Right lung (tissue), 10 donors: Measurements from ENCODE around the gene ZDHHC14. TPM values are rescaled to one million over a fixed set of nuclear protein-coding genes. Genes with fewer than 3 reads are reported as not detected.
"Not testable (repeated sequence)": the region's sequence is repeated elsewhere in the genome, so short reads cannot be mapped to it uniquely, and the experiment has no call there.

Experiments used
- DNase-seq, 2 donors: peaks; one replicate each; pipeline ENCODE4 v3.0.0-alpha.2; 2013
- long read RNA-seq, 8 donors: transcript quantifications; one replicate each; lab custom pipeline, GENCODE V29; 2026
- polyA plus RNA-seq, 5 donors: library from polyadenylated mRNA; unstranded; fragments of 120-200 nt; gene quantifications; one replicate each; pipeline versions ENCODE4 v1.2.1 to v1.2.3, GENCODE V29; 2013; ENCODE audit warnings: inconsistent platforms in 1 of 5, low replicate concordance in 1 of 5; ENCODE audit not compliant: insufficient read length in 5 of 5, insufficient read depth in 1 of 5

Gene ZDHHC14
- 10 to 100 TPM; 19.1 to 29.5 (median 25.6) TPM for polyA plus RNA-seq
- long read RNA-seq, donor 1, full-length matches to known transcripts: 6 of 50 reads
- long read RNA-seq, donor 1, partial matches to known transcripts: 44 of 50 reads
- long read RNA-seq, donor 1, other reads (novel, unspliced or antisense): 0 of 50 reads
- long read RNA-seq, donor 2, full-length matches to known transcripts: 12 of 12 reads
- long read RNA-seq, donor 2, partial matches to known transcripts: 0 of 12 reads
- long read RNA-seq, donor 2, other reads (novel, unspliced or antisense): 0 of 12 reads
- long read RNA-seq, donor 3, full-length matches to known transcripts: 3 of 3 reads
- long read RNA-seq, donor 3, partial matches to known transcripts: 0 of 3 reads
- long read RNA-seq, donor 3, other reads (novel, unspliced or antisense): 0 of 3 reads
- long read RNA-seq, donor 4, partial matches to known transcripts: 0 of 1 reads
- long read RNA-seq, donor 4, other reads (novel, unspliced or antisense): 0 of 1 reads
- long read RNA-seq, donor 5, full-length matches to known transcripts: 6 of 12 reads
- long read RNA-seq, donor 5, partial matches to known transcripts: 6 of 12 reads
- long read RNA-seq, donor 5, other reads (novel, unspliced or antisense): 0 of 12 reads
- long read RNA-seq, donor 6, full-length matches to known transcripts: 7 of 7 reads
- long read RNA-seq, donor 6, partial matches to known transcripts: 0 of 7 reads
- long read RNA-seq, donor 6, other reads (novel, unspliced or antisense): 0 of 7 reads
- long read RNA-seq, donor 7, full-length matches to known transcripts: 4 of 4 reads
- long read RNA-seq, donor 7, partial matches to known transcripts: 0 of 4 reads
- long read RNA-seq, donor 7, other reads (novel, unspliced or antisense): 0 of 4 reads
- long read RNA-seq, donor 8, full-length matches to known transcripts: 3 of 3 reads
- long read RNA-seq, donor 8, partial matches to known transcripts: 0 of 3 reads
- long read RNA-seq, donor 8, other reads (novel, unspliced or antisense): 0 of 3 reads

GRCh38 chr6:157380779-157381561, at the start of gene ZDHHC14:
ZDHHC14 (plus strand) TSS chr6:157381190.
- peak; percentile 84 to 87 for DNase-seq

GRCh38 chr6:157332813-157333212, 48.2 kb upstream of the ZDHHC14 start:
- DNase-seq: no peak

DNA sequence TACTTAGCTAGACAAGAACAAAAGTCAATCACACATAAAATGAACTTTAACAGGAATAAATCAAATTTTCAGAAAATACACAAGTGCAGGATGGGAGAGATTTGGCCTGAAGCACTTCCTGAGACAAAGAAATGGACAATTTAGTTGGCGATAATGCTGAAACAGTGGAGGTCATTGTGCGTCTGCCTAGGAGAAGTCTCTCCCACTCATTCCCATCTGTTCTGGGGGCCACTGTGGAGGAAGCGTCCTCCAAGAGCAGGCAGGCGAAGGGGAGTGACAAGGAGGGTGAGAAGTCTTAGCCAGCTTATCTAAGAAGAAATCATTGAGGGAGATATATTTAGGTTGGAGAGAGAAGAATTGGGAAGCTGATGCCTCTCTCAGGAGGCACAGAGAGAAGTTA, 47.5 kb upstream of the ZDHHC14 start:
- no peak for DNase-seq

- DNase-seq: no peak
Measured at GRCh38 chr6:157333956-157334355, 47.0 kb upstream of the ZDHHC14 start.

DNA sequence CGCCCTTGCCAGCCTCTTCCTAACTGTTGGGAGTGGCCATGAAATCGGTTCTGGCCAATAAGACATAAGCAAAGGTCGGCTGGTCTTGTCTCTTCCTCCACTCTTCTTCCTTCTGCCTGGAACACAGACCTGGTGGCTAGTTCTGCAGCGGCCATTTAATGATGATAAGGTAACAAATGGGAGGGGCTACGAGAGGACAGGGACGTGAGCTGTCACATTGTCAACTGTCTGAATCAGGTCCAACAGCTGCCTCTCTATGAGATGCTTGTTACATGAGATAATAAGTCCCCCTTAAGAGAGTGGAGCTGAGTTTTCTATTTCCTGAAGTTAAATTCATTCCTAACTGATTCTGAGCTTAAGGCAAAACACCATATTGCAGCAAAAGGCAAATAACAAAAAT, 45.2 kb upstream of the ZDHHC14 start:
- no peak for DNase-seq

DNA sequence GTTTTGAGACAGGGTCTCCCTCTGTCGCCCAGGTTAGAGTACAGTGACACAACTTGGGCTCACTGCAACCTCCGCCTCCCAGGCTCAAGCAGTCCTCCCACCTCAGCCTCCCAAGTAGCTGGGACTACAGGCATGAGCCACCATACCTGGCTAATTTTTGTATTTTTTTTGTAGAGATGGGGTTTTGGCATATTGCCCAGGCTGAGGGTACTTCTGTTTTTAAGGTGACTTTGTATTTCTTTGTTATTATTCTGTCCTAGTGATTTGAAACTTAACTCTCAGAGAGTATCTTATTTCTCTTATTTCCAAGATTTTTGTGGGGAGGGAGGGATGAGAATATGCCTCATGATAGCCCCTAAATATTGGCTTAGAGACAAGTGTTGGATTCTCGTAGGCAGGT, 43.7 kb upstream of the ZDHHC14 start:
- not testable (repeated sequence) for DNase-seq

DNA sequence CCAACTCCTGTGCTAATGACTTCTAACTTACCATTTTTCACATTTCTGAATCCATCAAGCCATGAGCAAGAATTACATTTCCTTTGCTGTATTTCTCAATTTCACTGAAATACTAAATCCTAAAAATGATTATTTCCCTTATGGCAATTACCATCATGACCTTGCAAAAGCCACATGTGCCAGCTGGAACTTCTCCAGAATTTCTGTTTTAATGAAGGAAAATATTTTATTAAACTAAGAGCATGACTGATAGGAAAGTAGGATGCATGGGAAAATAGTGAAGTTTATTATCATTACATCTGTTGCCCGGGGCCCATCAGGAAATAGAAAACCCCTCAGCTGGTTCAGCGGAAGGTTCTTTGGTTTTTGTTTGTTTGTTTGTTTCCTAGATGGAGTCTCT, 43.2 kb upstream of the ZDHHC14 start:
- DNase-seq: no peak

DNA sequence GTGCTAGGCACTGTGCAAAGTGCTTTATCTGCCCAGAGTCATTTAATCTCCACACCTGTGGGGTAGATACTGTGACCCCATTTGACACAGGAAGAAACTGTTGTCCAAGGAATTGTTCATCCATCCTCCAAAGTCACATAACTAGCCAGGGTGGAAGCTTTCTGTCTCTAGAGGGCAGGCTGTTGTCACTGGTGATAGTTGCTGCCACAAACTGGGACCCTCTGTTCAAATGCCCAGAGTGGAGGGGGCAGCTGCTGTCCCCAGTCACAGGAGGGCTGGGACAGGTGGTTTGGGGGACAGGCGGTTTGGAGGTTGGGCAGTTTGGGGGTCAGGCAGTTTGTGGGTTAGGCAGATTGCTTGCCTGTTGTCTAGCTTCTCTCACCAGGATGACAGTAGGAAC, 41.6 kb upstream of the ZDHHC14 start:
- DNase-seq: no peak

- DNase-seq: no peak
Measured at GRCh38 chr6:157343732-157344131, 37.3 kb upstream of the ZDHHC14 start.

- no peak for DNase-seq
Measured at GRCh38 chr6:157346373-157346772, 34.6 kb upstream of the ZDHHC14 start.

- DNase-seq: no peak
Measured at GRCh38 chr6:157358287-157358686, 22.7 kb upstream of the ZDHHC14 start.

- no peak for DNase-seq
Measured at GRCh38 chr6:157361886-157362285, 19.1 kb upstream of the ZDHHC14 start.

DNA sequence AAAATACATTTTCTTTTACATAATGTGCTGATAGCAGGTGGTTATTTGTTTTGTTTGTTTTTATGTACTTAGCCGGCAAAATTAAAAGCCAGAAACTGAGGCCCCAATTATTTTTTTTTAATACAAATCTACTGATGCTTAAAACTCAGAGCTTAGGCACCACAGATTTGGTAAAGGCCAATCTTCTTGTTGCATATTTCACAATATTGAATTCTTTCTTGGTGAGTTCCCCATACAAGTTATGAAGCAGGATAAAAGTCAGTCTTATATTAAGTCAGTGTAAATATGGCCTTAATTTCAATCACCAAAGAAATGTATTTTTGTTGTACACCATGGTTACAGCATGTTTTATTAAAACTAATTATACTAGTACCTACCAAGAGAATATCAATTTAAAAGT, 16.3 kb upstream of the ZDHHC14 start:
- DNase-seq: no peak

- no peak for DNase-seq
Measured at GRCh38 chr6:157366648-157367047, 14.3 kb upstream of the ZDHHC14 start.

GRCh38 chr6:157368359-157369049, 12.5 kb upstream of the ZDHHC14 start:
- no peak for DNase-seq

- DNase-seq: no peak
Measured at GRCh38 chr6:157370755-157371154, 10.2 kb upstream of the ZDHHC14 start.

DNA sequence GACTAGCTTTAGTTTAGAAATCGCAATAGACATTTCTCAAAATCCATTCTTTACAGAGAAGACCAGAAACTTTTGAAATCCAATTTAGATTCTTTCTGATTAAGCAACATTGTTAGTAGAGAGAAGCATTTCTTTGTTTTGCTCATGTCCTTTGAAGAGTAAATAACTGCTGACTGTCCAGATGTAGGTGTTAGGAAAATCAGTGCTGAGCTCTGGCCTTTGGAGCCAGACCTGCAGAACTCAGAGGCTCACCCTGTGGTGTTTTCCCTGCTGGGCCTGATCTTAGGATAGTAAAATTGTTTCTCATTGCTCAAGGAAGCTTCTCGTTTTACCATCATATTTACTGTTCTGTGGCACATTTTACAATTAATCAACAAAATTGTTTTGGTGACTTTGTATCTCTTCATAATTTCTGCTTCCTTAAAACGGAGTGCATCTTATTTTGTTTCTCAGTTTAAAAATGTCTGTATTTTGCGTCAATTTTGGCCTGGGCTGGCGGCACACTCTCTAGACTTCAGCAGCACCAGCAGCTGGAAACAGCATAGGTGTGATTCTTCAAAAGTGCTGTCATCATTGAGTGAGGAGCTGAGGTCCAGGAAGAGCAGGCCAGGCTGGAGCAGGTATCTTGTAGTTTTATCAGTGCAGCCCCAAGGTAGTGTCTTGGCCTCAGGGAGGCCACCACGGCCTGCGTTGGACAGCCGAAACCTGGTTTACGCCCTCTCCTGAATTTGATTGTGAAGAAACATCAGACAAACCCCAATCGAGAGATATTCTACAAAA, 8.3 kb upstream of the ZDHHC14 start:
- no peak for DNase-seq

DNA sequence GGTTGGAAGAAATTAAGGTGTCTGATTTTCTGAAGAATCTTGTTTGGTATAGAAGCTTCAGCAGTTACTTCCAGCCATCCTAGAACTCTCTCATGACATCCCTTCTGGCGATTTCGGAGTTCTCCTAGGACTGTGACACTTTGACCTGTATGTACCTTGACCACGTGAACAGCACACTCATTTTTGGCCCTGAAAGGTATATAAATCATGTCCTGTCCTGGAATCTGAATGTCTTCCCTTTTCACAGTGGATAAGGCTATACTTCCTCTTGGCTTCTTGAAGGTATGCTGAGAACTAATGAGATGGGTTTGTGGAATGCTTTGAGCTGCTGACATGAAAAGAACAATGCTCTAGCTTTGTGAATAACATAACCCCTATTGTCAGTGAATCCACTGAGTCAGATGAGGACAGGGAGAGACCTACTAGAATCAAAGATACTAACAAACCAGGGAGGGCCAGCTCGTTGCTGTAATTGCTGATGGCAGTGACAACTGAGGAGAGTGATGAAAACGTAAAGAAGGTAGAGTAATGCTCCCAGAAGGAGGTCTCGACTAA, 6.0 kb upstream of the ZDHHC14 start:
- DNase-seq: no peak

GRCh38 chr6:157376241-157376640, 4.7 kb upstream of the ZDHHC14 start:
- DNase-seq: no peak

DNA sequence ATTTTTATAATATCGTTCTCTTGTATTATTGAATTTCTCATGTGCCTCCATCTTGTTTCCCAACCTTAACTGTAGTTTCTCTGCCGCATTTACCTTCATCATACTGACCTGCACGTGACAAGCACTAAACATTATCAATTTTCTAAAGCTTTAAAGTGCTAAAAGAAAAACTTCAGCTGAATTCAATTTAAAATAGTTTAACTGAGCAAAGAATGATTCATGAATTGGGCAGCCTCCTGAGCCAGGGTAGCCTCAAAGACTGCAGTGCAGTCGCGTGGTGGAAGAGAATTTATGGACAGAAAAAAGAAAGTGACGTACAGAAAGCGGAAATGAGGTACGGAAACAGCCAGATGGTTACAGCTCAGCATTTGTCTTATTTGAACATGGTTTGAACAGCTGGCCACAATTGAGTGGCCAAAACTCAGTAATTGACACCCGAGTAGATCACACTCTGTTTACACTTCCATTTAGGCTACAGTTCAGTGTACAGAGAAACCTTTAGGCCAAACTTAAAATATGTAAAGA, 4.2 kb upstream of the ZDHHC14 start:
- DNase-seq: no peak
